T-cell (primary cell): ENCODE measurements around the gene ARMC6. TPM values are rescaled to one million over a fixed set of nuclear protein-coding genes. Genes with fewer than 3 reads are reported as not detected.

ENCODE experiments used
- ATAC-seq, 4 experiments: fragments of 200-7000 bp in 3 of 4; fragments of 150-1000 bp in 1 of 4; cut with Tn5 transposase; replicated peaks in 1 of 4; 1 replicate in 3 of 4; 2 replicates in 1 of 4; pipeline ENCODE4 v1.10.0; 2021; ENCODE audit warnings: moderate library complexity in 3 of 4, mild to moderate bottlenecking in 2 of 4, moderate number of reproducible peaks in 1 of 4
- CTCF ChIA-PET, 2 donors: fragments of 300-600 bp; sonication (Branson Sonifier 250); formaldehyde crosslinking; loops; one replicate each; lab custom pipeline; 2022; ENCODE audit warnings: antibody characterized with exemption in 2 of 2; lab: Charles Lee
- POLR2A ChIA-PET, 2 donors: fragments of 300-600 bp; sonication (Branson Sonifier 250); formaldehyde crosslinking; loops; one replicate each; lab custom pipeline; 2022; ENCODE audit warnings: antibody characterized with exemption in 2 of 2; lab: Charles Lee
- DNase-seq, 35 experiments: peaks; one replicate each; pipeline versions ENCODE4 v3.0.0 to v3.0.0-alpha.2; 2013 to 2023
- H3K27ac ChIP-seq: one replicate; pipeline ENCODE4 v1.5.1; 2013; ENCODE audit warnings: low read length
- H3K27me3 ChIP-seq, 2 experiments: replicated peaks in 1 of 2; 1 replicate in 1 of 2; 2 replicates in 1 of 2; pipeline versions ENCODE4 v1.6.1 to v1.7.0; 2013; ENCODE audit warnings: low read length in 1 of 2, mixed read lengths in 1 of 2; ENCODE audit not compliant: control insufficient read depth in 2 of 2, insufficient read depth in 2 of 2; ENCODE audit errors: extremely low read depth in 1 of 2
- H3K36me3 ChIP-seq, 2 donors: 1 replicate in 1 of 2; 2 replicates in 1 of 2; pipeline versions ENCODE4 v1.6.1 to v1.7.0; 2013; ENCODE audit warnings: low read length in 1 of 2; ENCODE audit not compliant: control insufficient read depth in 2 of 2, insufficient read depth in 1 of 2; ENCODE audit errors: extremely low read depth in 1 of 2
- H3K4me1 ChIP-seq, 2 experiments: 1 replicate in 1 of 2; 2 replicates in 1 of 2; pipeline versions ENCODE4 v1.6.1 to v1.7.0; 2013; ENCODE audit warnings: low read length in 2 of 2, mixed read lengths in 1 of 2; ENCODE audit not compliant: insufficient read depth in 2 of 2, control insufficient read depth in 1 of 2; ENCODE audit errors: extremely low read depth in 1 of 2
- H3K4me3 ChIP-seq, 2 donors: 1 replicate in 1 of 2; 2 replicates in 1 of 2; pipeline versions ENCODE4 v1.5.1 to v1.7.0; 2013; ENCODE audit warnings: mild to moderate bottlenecking in 2 of 2, low read length in 1 of 2, moderate library complexity in 1 of 2; ENCODE audit not compliant: control insufficient read depth in 1 of 2; ENCODE audit errors: extremely low read depth in 1 of 2
- H3K9me3 ChIP-seq: 2 replicates; pipeline ENCODE4 v1.7.0; 2013
- H3K27ac Mint-ChIP-seq, 2 donors: one replicate each; pipeline ENCODE4 v1.8.0; 2020 to 2021; ENCODE audit warnings: mild to moderate bottlenecking in 2 of 2, mixed read lengths in 2 of 2
- H3K27me3 Mint-ChIP-seq, 2 donors: one replicate each; pipeline ENCODE4 v1.8.0; 2021 to 2022; ENCODE audit warnings: mixed read lengths in 2 of 2
- H3K36me3 Mint-ChIP-seq: one replicate; pipeline ENCODE4 v1.8.0; 2021; ENCODE audit warnings: mixed read lengths
- H3K4me1 Mint-ChIP-seq, 3 donors: one replicate each; pipeline ENCODE4 v1.8.0; 2020 to 2022; ENCODE audit warnings: mixed read lengths in 3 of 3, mild to moderate bottlenecking in 1 of 3
- H3K4me3 Mint-ChIP-seq, 3 donors: one replicate each; pipeline ENCODE4 v1.8.0; 2020 to 2022; ENCODE audit warnings: mild to moderate bottlenecking in 3 of 3, mixed read lengths in 3 of 3, moderate library complexity in 3 of 3
- H3K9me3 Mint-ChIP-seq, 3 donors: one replicate each; pipeline ENCODE4 v1.8.0; 2020 to 2022; ENCODE audit warnings: mixed read lengths in 3 of 3
- WGBS: methylation state at CpG from one replicate; pipeline ENCODE4 v1.1.5; 2013; ENCODE audit warnings: missing lambda C conversion rate; ENCODE audit not compliant: insufficient coverage; 5-methylcytosine and 5-hydroxymethylcytosine counted together
- total RNA-seq, 35 experiments: library from RNA in 6 of 35; stranded (reverse) in 6 of 35; fragments of 120-200 nt in 1 of 35; gene quantifications; one replicate each; pipeline versions ENCODE4 v1.2.1 to v1.2.4 and lab custom pipeline; 2013 to 2026

The ARMC6 gene
- total RNA-seq, 5 donors from 2014 or later (not counting 1 experiment from before 2014, with no cell fraction given), result 12.8 to 22.7 (median 18.7) TPM

DNA sequence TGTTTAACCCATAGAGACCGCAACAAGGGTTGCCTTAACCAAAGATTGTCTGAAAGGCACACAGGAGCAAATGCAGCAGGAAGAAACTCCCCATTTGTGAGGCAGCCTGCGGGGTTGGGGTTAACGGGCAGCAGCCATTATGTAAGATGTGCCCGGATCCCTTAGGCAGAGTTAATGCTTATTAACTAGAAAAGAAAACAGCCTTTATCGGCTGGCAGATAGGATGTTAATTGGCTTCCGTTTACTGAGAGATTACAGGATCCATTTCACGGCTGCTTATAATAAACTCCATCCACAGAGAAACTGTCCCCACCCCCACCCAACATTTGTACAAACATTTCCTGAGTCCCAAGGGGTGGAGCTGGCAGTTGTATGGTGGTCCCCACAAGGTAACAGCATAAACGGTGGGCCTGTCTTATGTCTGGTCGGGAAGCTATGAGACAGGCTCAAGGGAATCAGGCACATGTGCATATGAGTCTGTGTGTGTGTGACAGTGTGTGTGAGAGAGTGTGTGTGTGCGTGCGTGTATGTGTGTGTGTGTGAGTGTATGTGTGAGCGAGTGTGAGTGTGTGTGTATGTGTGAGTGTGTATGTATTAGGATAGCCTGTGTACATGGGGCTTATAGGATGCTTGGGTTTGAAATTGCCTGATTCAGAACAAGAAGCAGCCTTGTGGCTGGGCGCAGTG, 40.9 kb downstream of the ARMC6 start:
- Histone ChIP-seq H3K4me3 (no peak overlapping the region), H3K9me3 (no peaks in the 10 kb centered on the region), H3K27ac (no peak overlapping the region), H3K4me1 (peaks cover 0 to 5% of the 10 kb centered on the region in 2 experiments), H3K27me3 (no peaks in the 10 kb centered on the region), H3K36me3 (peaks cover 5 to 19% of the 10 kb centered on the region in 2 donors)
- POLR2A ChIA-PET, result interaction anchor here (0.6 to 0.7 kb wide), 3 partner anchors 156 to 1950 kb away, joined by 5 to 9 read pairs (median 5); no protein-coding TSS in a partner anchor
- 88% methylated on average over 7 of the region's 13 CpGs for WGBS
- Mint-ChIP-seq H3K4me3 (no peak overlapping the region), H3K9me3 (no peaks in the 10 kb centered on the region), H3K36me3 (peaks cover 24% of the 10 kb centered on the region), H3K4me1 (peaks cover 30 to 45% (median 31%) of the 10 kb centered on the region in 3 donors), H3K27me3 (no peaks in the 10 kb centered on the region), H3K27ac (no peak overlapping the region)
- no peak for DNase-seq
- ATAC-seq, result no peak
- CTCF ChIA-PET, result no interaction called here

DNA sequence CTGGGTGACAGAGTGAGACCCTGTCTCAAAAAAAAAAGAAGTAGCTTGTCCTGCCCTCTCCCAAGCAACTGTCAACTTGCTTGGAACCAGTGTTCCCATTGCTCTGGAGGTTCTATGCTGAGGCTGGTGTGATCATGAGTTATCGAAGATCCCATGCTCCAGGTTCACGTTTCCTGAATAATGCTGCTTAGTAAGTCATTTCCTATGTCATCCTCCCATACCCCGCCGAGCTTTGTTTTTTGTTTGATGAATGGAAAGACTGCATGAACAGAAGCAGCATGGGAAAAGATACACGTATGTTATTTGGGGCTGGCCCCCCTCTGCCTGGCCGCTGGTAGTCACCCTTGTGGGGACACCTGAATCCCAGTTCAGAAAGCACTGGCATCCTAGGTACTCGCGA, 41.7 kb downstream of the ARMC6 start:
- H3K4me3 Mint-ChIP-seq, result no peak overlapping the region
- peaks cover 24 to 46% (median 27%) of the 10 kb centered on the region in 3 donors for H3K4me1 Mint-ChIP-seq
- no peak overlapping the region for H3K27ac Mint-ChIP-seq
- H3K9me3 Mint-ChIP-seq, result no peaks in the 10 kb centered on the region
- H3K27me3 Mint-ChIP-seq, result no peaks in the 10 kb centered on the region
- ChIA-PET CTCF (no interaction called here), POLR2A (no interaction called here)
- peaks cover 24% of the 10 kb centered on the region for H3K36me3 Mint-ChIP-seq
- Histone ChIP-seq H3K4me1 (no peaks in the 10 kb centered on the region), H3K36me3 (peaks cover 5 to 19% of the 10 kb centered on the region in 2 donors), H3K9me3 (no peaks in the 10 kb centered on the region), H3K27me3 (no peaks in the 10 kb centered on the region), H3K27ac (no peak overlapping the region), H3K4me3 (no peak overlapping the region)
- WGBS, result 95% methylated on average over 4 of the region's 8 CpGs
- DNase-seq (no peak), ATAC-seq (no peak)

DNA sequence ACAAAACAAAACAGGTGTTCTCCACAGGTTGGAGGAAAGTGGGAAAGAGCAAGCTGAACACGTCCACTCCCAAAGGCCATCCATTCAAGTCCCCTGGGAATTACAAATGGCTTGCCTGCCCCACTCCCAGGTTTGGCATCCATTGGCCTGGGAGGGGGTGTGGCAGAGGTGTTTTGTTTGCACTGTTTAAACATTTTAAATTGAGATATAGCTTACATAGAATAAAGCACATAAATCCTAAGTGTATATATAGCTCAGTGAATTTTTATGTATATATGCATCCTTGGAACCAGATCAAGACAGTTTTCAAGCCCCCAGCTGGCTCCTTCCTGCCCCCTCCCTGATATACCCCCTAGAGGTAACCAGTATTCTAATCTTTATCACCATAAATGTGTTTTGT, 43.1 kb downstream of the ARMC6 start:
- H3K9me3 Mint-ChIP-seq, result no peaks in the 10 kb centered on the region
- ChIA-PET CTCF (interaction anchor here in 1 of 2 donors (0.6 kb wide), 1 partner anchor 39 kb away, joined by 4 read pairs; no protein-coding TSS in a partner anchor), POLR2A (no interaction called here)

DNA sequence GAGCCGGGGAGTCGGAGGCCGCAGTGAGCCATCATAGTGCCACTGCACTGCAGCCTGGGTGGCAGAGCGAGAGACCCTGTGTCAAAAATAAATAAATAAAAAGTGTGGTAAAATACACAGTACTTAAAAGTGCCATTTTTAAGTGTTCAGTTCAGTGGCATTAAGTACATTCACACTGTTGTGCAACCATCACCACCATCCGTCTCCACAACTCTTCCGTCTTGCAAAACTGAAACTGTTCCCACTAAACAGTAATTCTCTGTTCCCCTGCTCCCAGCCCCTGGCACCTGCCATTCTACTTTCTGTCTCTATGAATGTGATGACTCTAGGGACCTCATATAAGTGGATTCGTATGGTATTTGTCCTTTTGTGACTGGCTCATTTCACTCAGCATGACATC, 43.7 kb downstream of the ARMC6 start:
- H3K27me3 Mint-ChIP-seq, result no peaks in the 10 kb centered on the region
- Histone ChIP-seq H3K36me3 (peaks cover 9 to 19% of the 10 kb centered on the region in 2 donors), H3K4me3 (no peak overlapping the region), H3K4me1 (no peaks in the 10 kb centered on the region), H3K9me3 (no peaks in the 10 kb centered on the region), H3K27me3 (no peaks in the 10 kb centered on the region), H3K27ac (no peak overlapping the region)
- no peak for ATAC-seq
- H3K4me1 Mint-ChIP-seq, result peaks cover 25 to 43% (median 27%) of the 10 kb centered on the region in 3 donors
- no peak for DNase-seq
- POLR2A ChIA-PET, result interaction anchor here in 1 of 2 donors (0.7 kb wide), 1 partner anchor 194 kb away, joined by 3 read pairs; no protein-coding TSS in a partner anchor
- 100% methylated on average over 1 of the region's 7 CpGs for WGBS
- CTCF ChIA-PET, result no interaction called here
- H3K27ac Mint-ChIP-seq, result no peak overlapping the region
- H3K36me3 Mint-ChIP-seq, result peaks cover 26% of the 10 kb centered on the region
- no peaks in the 10 kb centered on the region for H3K9me3 Mint-ChIP-seq
- no peak overlapping the region for H3K4me3 Mint-ChIP-seq

More for the DNA sequence above, 43.1 kb downstream of the ARMC6 start:
- DNase-seq (no peak), ATAC-seq (no peak)
- Histone ChIP-seq H3K27ac (no peak overlapping the region), H3K4me1 (no peaks in the 10 kb centered on the region), H3K27me3 (no peaks in the 10 kb centered on the region), H3K9me3 (no peaks in the 10 kb centered on the region), H3K4me3 (no peak overlapping the region), H3K36me3 (peaks cover 5 to 19% of the 10 kb centered on the region in 2 donors)
- H3K4me1 Mint-ChIP-seq, result peaks cover 24 to 41% (median 26%) of the 10 kb centered on the region in 3 donors
- H3K4me3 Mint-ChIP-seq, result no peak overlapping the region
- H3K27me3 Mint-ChIP-seq, result no peaks in the 10 kb centered on the region
- H3K27ac Mint-ChIP-seq, result no peak overlapping the region
- no CpG with 5 or more reads among the region's 1 CpG for WGBS
- peaks cover 20% of the 10 kb centered on the region for H3K36me3 Mint-ChIP-seq

DNA sequence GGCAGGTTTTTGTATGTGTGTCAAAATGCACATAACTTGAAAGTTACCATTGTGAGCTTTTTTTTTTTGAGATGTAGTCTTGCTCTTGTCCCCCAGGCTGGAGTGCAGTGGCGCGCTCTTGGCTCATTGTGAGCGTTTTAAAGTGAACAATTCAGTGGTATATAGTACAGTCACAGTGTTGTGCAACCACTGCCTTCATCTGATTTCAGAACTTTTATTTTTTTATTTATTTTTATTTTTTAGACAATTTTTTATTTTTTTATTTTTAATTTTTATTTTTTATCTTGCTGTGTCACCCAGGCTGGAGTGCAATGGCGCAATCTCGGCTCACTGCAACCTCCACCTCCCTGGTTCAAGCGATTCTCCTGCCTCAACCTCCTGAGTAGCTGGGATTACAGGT, 45.4 kb downstream of the ARMC6 start:
- H3K36me3 ChIP-seq, result peaks cover 9 to 19% of the 10 kb centered on the region in 2 donors
- no peak overlapping the region for H3K27ac Mint-ChIP-seq
- no CpG with 5 or more reads among the region's 6 CpGs for WGBS
- H3K4me3 ChIP-seq, result no peak overlapping the region
- CTCF ChIA-PET, result interaction anchor here (0.6 kb wide), 2 partner anchors 29 to 136 kb away, joined by 3 to 4 read pairs; no protein-coding TSS in a partner anchor
- H3K4me3 Mint-ChIP-seq, result no peak overlapping the region
- POLR2A ChIA-PET, result no interaction called here
- no peaks in the 10 kb centered on the region for H3K9me3 Mint-ChIP-seq
- H3K9me3 ChIP-seq, result no peaks in the 10 kb centered on the region
- peaks cover 31% of the 10 kb centered on the region for H3K36me3 Mint-ChIP-seq
- no peaks in the 10 kb centered on the region for H3K27me3 Mint-ChIP-seq
- DNase-seq (no peak), ATAC-seq (no peak)
- peaks cover 21 to 33% (median 25%) of the 10 kb centered on the region in 3 donors for H3K4me1 Mint-ChIP-seq
- H3K27me3 ChIP-seq, result no peaks in the 10 kb centered on the region
- no peak overlapping the region for H3K27ac ChIP-seq
- H3K4me1 ChIP-seq, result no peaks in the 10 kb centered on the region

DNA sequence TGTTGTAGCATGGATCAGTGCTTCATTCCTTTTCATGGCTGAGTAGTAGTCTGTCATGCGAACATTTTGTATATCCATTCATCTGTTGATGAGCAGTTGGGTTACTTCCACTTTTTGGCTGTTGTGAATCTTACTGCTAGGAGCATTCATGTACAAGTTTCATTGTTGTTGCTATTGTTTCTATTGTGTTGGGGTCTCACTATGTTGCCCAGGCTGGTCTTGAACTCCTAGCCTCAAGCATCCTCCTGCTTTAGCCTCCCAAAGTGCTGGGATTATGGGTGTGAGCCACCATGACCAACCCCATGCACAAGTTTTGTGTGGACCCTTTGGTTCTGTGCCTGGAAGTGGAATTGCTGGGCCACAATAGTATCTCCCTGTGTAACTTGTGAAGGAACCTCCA, 46.2 kb downstream of the ARMC6 start:
- H3K9me3 ChIP-seq, result no peaks in the 10 kb centered on the region

More for the DNA sequence above, 46.2 kb downstream of the ARMC6 start:
- ChIA-PET POLR2A (no interaction called here), CTCF (no interaction called here)
- Mint-ChIP-seq H3K9me3 (no peaks in the 10 kb centered on the region), H3K27me3 (no peaks in the 10 kb centered on the region), H3K27ac (no peak overlapping the region), H3K36me3 (peaks cover 28% of the 10 kb centered on the region), H3K4me1 (peaks cover 19 to 27% (median 25%) of the 10 kb centered on the region in 3 donors), H3K4me3 (no peak overlapping the region)
- no peak for DNase-seq
- no peak for ATAC-seq
- WGBS, result no CpG with 5 or more reads among the region's 1 CpG
- Histone ChIP-seq H3K4me3 (no peak overlapping the region), H3K4me1 (no peaks in the 10 kb centered on the region), H3K36me3 (peaks cover 9 to 15% of the 10 kb centered on the region in 2 donors), H3K27me3 (no peaks in the 10 kb centered on the region), H3K27ac (no peak overlapping the region)
